Effector memory CD4-positive, alpha-beta T cell (primary cell): ENCODE measurements around the gene TAS2R50.

Experiments
- DNase-seq, 3 donors: peaks; one replicate each; pipeline ENCODE4 v3.0.0-alpha.2; 2020
- H3K27ac ChIP-seq: 2 replicates; pipeline ENCODE4 v1.7.0; 2013; ENCODE audit warnings: mild to moderate bottlenecking, low read length, moderate library complexity; ENCODE audit not compliant: insufficient read depth, poor library complexity, severe bottlenecking
- H3K27me3 ChIP-seq: replicated peaks from 2 replicates; pipeline ENCODE4 v1.7.0; 2013; ENCODE audit warnings: mild to moderate bottlenecking, low read length; ENCODE audit not compliant: insufficient read depth, control insufficient read depth, poor library complexity, severe bottlenecking
- H3K36me3 ChIP-seq: 2 replicates; pipeline ENCODE4 v1.7.0; 2013; ENCODE audit warnings: mild to moderate bottlenecking, low read length, moderate library complexity; ENCODE audit not compliant: control insufficient read depth, insufficient read depth
- H3K4me1 ChIP-seq: 2 replicates; pipeline ENCODE4 v1.7.0; 2013; ENCODE audit warnings: low read length, mild to moderate bottlenecking; ENCODE audit not compliant: control insufficient read depth, insufficient read depth, poor library complexity, severe bottlenecking
- H3K4me3 ChIP-seq: 2 replicates; pipeline ENCODE4 v1.7.0; 2013; ENCODE audit warnings: low read length, low read depth, mild to moderate bottlenecking; ENCODE audit not compliant: insufficient read depth, poor library complexity, severe bottlenecking
- H3K9me3 ChIP-seq: 2 replicates; pipeline ENCODE4 v1.7.0; 2013; ENCODE audit warnings: mild to moderate bottlenecking, low read length, moderate library complexity; ENCODE audit not compliant: control insufficient read depth

TAS2R50 gene

DNA sequence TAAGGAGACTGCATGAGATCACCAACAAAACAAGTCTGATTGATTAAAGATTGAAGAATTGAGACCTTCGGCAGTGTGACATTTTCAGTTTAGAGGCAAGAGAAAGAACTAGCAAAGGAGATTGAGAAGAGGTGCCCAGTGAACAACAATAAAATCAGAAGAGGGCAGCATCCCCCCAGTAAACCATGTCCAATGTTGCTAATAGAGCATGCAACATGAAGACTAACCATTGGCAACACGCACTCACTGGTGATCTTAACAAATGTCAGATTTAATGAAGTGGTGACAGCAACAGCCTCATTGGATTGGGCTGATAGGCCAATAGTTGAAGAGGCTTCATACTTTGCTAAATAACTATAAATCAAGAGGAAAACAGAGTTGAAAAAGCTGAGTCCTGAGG lies 26.9 kb downstream of the TAS2R50 start:
- H3K27ac ChIP-seq: no peak overlapping the region
- H3K36me3 ChIP-seq: no peaks in the 10 kb centered on the region
- H3K27me3 ChIP-seq: no peaks in the 10 kb centered on the region
- DNase-seq: no peak
- H3K4me1 ChIP-seq: peaks cover 6% of the 10 kb centered on the region
- no peaks in the 10 kb centered on the region for H3K9me3 ChIP-seq
- no peak overlapping the region for H3K4me3 ChIP-seq

DNA sequence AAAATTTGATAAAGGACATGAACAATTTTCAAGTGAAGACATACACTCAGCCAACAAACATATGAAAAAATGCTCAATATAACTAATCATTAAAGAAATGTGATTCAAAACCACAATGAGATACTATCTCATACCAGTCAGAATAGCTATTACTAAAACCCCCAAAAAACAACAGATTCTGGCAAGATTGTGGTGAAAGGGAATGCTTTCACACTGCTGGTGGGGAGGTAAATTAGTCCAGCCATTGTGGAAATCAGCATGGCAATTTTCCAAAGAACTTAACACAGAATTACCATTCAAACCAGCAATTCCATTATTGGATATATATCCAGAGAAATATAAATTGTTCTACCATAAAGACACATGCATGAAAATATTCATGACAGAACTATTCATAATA lies 29.0 kb downstream of the TAS2R50 start:
- Histone ChIP-seq H3K4me1 (peaks cover 6% of the 10 kb centered on the region), H3K27me3 (no peaks in the 10 kb centered on the region), H3K4me3 (no peak overlapping the region), H3K36me3 (no peaks in the 10 kb centered on the region), H3K27ac (no peak overlapping the region), H3K9me3 (no peaks in the 10 kb centered on the region)
- no peak for DNase-seq

DNA sequence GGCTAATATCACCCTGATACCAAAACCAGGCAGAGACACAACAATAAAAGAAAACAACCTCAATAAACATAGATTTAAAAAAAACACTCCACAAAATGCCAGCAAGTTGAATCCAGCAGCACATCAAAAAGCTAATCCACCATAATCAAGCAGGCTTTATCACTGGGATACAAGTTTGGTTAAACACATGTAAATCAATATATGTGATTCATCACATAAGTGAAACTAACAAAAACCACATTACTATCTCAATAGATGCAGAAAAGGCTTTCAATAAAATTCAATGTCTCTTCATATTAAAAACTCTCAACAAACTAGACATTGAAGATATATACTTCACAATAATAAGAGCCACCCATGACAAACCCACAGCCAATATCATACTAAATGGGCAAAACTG lies 30.6 kb downstream of the TAS2R50 start:
- Histone ChIP-seq H3K4me3 (no peak overlapping the region), H3K36me3 (no peaks in the 10 kb centered on the region), H3K27me3 (no peaks in the 10 kb centered on the region), H3K9me3 (no peaks in the 10 kb centered on the region), H3K27ac (no peak overlapping the region), H3K4me1 (peaks cover 6% of the 10 kb centered on the region)
- no peak for DNase-seq

DNA sequence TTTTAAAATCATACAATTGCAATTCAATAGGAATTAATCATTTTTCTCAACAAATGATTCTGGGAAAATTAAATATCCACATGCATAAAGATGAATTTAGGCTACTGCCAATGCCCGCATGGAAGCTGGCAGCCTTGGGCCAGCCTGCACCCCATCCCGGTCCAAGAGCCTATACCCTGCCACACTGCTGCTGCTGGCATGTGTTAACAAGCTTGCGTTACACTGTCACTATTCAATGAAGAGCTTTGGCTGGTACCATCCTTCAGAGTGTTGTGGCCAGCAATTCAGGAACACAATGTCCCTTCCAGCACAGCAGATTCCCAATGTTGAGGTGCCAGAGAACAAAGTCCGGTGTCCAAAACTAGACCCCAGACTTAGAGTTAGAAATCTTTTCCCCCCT lies 34.1 kb downstream of the TAS2R50 start:
- H3K27me3 ChIP-seq: no peaks in the 10 kb centered on the region
- no peak overlapping the region for H3K4me3 ChIP-seq
- no peaks in the 10 kb centered on the region for H3K36me3 ChIP-seq
- H3K9me3 ChIP-seq: no peaks in the 10 kb centered on the region
- no peaks in the 10 kb centered on the region for H3K4me1 ChIP-seq
- H3K27ac ChIP-seq: no peak overlapping the region
- no peak for DNase-seq

DNA sequence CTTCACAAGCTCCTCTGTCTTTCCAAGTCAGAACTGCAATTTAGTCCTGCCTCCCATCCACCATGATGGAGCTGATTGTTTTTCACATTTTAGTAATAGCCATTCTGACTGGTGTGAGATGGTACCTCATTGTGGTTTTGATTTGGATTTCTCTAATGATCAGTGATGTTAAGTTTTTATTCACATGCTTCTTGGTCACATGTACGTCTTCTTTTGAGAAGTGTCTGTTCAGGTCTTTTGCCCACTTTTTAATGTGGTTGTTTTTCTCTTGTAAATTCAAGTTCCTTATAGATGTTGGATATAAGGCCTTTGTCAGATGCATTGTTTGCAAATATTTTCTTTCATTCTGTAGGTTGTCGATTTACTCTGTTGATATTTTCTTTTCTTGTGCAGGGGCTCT lies 43.5 kb downstream of the TAS2R50 start:
- Histone ChIP-seq H3K4me1 (no peaks in the 10 kb centered on the region), H3K4me3 (no peak overlapping the region), H3K27ac (no peak overlapping the region), H3K9me3 (no peaks in the 10 kb centered on the region), H3K36me3 (no peaks in the 10 kb centered on the region), H3K27me3 (no peaks in the 10 kb centered on the region)
- no peak for DNase-seq

DNA sequence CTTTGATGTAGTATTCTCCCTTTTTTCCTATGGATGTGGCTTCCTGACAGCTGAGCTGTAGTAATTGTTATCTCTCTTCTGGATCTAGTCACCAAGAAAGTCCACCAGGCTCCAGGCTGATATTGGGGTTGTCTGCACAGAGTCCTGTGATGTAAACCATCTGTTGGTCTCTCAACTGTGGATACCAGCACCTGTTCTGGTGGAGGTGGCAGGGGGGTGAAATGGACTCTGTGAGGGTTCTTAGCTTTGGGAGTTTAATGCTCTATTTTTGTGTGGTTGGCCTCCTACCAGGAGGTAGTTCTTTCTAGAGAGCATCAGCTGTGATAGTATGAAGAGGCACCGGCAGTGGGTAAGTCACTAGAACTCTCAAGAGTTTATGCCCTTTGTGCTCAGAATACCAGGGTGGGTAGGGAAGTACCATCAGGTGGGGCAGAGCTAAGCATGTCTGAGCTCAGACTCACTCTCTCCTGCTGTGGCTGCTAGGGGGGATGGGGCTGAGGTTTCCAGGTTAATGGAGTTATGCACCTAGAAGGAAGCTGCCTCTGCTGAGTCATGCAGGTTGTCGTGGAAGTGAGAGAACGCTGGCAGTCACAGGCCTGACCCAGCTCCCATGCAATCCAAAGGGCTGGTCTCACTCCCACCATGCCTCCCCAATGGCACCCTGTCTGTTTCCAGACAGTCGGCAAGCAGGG lies 44.6 kb downstream of the TAS2R50 start:
- no peaks in the 10 kb centered on the region for H3K36me3 ChIP-seq
- no peak overlapping the region for H3K4me3 ChIP-seq
- no peaks in the 10 kb centered on the region for H3K4me1 ChIP-seq
- DNase-seq: no peak
- H3K9me3 ChIP-seq: no peaks in the 10 kb centered on the region
- no peak overlapping the region for H3K27ac ChIP-seq
- no peaks in the 10 kb centered on the region for H3K27me3 ChIP-seq

DNA sequence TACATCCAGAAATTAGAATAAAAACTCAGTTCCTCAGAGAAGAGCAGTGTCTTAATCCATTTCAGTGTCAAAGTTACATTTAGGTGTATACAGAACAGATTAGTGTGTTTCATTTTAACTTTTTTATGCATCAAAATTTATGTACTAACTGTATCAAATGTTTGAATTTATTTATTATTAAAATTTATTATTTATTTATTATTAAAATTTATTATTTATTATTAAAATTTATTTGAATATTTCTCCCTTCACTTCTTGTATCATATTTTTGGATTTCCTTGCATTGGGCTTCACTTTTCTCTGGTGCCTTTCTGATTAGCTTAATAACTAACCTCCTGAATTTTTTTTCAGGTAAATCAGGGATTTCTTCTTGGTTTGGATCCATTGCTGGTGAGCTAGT lies 45.3 kb downstream of the TAS2R50 start:
- Histone ChIP-seq H3K27me3 (no peaks in the 10 kb centered on the region), H3K4me1 (no peaks in the 10 kb centered on the region), H3K4me3 (no peak overlapping the region), H3K27ac (no peak overlapping the region), H3K9me3 (no peaks in the 10 kb centered on the region), H3K36me3 (no peaks in the 10 kb centered on the region)
- DNase-seq: no peak

DNA sequence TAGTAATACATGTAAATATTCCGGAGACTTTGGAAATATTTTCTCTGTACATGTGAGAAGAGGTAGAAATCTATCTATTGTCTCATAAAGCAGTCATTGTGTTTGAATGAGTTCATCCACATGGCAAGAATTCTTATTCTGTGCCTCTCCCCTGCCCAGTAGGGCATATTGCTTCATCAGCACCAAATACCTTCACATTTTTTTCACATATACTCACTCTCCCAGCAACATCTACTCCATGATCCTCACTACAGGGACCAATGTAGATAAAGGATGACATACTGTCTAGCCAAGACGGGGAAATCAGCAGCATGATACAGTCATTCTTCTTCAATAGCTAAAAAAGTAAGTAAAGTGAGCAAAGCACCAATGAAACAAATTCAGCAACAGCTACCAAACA lies 46.3 kb downstream of the TAS2R50 start:
- H3K27me3 ChIP-seq: no peaks in the 10 kb centered on the region
- no peaks in the 10 kb centered on the region for H3K9me3 ChIP-seq
- DNase-seq: no peak
- H3K36me3 ChIP-seq: no peaks in the 10 kb centered on the region
- H3K27ac ChIP-seq: no peak overlapping the region
- no peak overlapping the region for H3K4me3 ChIP-seq
- no peaks in the 10 kb centered on the region for H3K4me1 ChIP-seq

DNA sequence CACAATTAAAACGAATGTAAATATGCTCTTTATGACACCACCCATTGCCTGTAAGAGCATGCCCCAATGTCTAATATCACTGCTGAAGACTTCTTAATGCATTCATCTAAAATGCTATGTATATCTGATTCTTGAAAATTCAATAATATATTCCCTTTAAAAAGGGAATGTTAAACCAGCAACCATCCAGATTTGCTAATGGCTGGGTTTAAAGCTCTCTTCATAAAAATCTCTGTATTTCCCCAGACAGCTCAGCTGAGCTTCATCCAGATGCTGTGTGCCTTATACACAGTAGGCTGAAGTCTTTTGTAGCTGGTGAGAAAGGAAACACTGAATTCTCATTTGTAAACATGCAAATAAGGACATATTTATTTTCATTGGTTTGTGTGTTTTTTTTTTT lies 47.5 kb downstream of the TAS2R50 start, which contains the start of gene TAS2R14:
Gene TAS2R14 (minus strand): TSS at position 101 of the 400 bp plus-strand sequence. CDS start 56 bp downstream, at position 45.
- H3K4me1 ChIP-seq: no peaks in the 10 kb centered on the region
- no peak within 1 kb of the TSS for H3K27ac ChIP-seq

DNA sequence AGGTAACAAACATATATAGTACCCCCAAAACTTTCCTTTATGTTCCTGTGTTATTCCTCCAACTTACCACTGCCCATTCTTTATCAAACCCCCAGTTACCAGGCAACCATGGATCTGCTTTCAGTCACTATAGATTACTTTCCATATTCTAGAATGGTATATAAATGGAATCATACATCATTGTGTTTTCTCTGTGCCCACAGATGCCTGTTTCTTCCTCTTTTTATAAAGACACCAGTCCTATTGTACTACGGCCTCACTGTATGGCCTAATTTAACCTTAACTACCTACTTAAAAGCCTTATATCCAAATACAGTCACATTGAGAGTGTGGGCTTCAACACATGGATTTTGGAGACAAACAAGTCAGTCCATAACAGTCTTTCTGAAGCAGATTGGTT lies 50.2 kb downstream of the TAS2R50 start:
- Histone ChIP-seq H3K27me3 (no peaks in the 10 kb centered on the region), H3K4me1 (no peaks in the 10 kb centered on the region), H3K27ac (no peak overlapping the region), H3K9me3 (no peaks in the 10 kb centered on the region), H3K36me3 (no peaks in the 10 kb centered on the region), H3K4me3 (no peak overlapping the region)
- no peak for DNase-seq

More for the DNA sequence above, 47.5 kb downstream of the TAS2R50 start, which contains the start of gene TAS2R14:
- Histone ChIP-seq H3K9me3 (no peaks in the 10 kb centered on the region), H3K36me3 (no peaks in the 10 kb centered on the region), H3K4me3 (no peak within 1 kb of the TSS), H3K27me3 (no peaks in the 10 kb centered on the region)
- DNase-seq: no peak
